Heart right ventricle (tissue), 16 donors: ENCODE measurements around the gene ARRDC5. TPM values are rescaled to one million over a fixed set of nuclear protein-coding genes. Genes with fewer than 3 reads are reported as not detected.
"Not testable (repeated sequence)": the region's sequence is repeated elsewhere in the genome, so short reads cannot be mapped to it uniquely, and the experiment has no call there.

Experiments
- ATAC-seq, 8 donors: fragments of 200-7000 bp; cut with Tn5 transposase; one replicate each; pipeline ENCODE4 v1.9.1; 2020; ENCODE audit warnings: mild to moderate bottlenecking in 8 of 8, moderate library complexity in 8 of 8, moderate number of reproducible peaks in 1 of 8
- DNase-seq, 2 donors: peaks; one replicate each; pipeline ENCODE4 v3.0.0-alpha.2; 2020
- H3K27ac ChIP-seq, 10 donors: fragments of 200-600 bp; sonication (generic) in 2 of 10; one replicate each; pipeline versions ENCODE4 v1.5.0 to v1.8.0; 2020 to 2022; ENCODE audit warnings: mild to moderate bottlenecking in 3 of 10
- H3K27me3 ChIP-seq, 7 donors: fragments of 200-600 bp; one replicate each; pipeline ENCODE4 v1.8.0; 2021 to 2022; ENCODE audit warnings: mild to moderate bottlenecking in 2 of 7
- H3K36me3 ChIP-seq, 9 donors: fragments of 200-600 bp; sonication (generic) in 1 of 9; one replicate each; pipeline versions ENCODE4 v1.5.0 to v1.8.0; 2020 to 2022; ENCODE audit warnings: mild to moderate bottlenecking in 2 of 9
- H3K4me1 ChIP-seq, 9 donors: fragments of 200-600 bp; sonication (generic) in 1 of 9; one replicate each; pipeline versions ENCODE4 v1.5.0 to v1.8.0; 2020 to 2022; ENCODE audit warnings: mild to moderate bottlenecking in 4 of 9
- H3K4me3 ChIP-seq, 10 donors: fragments of 200-600 bp; sonication (generic) in 2 of 10; one replicate each; pipeline versions ENCODE4 v1.5.0 to v1.8.0; 2020 to 2022; ENCODE audit warnings: mild to moderate bottlenecking in 7 of 10, moderate library complexity in 2 of 10
- H3K9me3 ChIP-seq, 11 donors: fragments of 200-600 bp in 10 of 11; sonication (generic) in 2 of 11; one replicate each; pipeline versions ENCODE4 v1.5.0 to v1.8.0; 2013 to 2022; ENCODE audit warnings: mild to moderate bottlenecking in 2 of 11, control low read depth in 1 of 11, moderate library complexity in 1 of 11
- WGBS, 2 donors: extraction: QIAGEN DNeasy Blood & Tissue Kit; methylation state at CpG; one replicate each; pipeline ENCODE4 v1.1.7; 2013; ENCODE audit warnings: inconsistent platforms in 1 of 2; 5-methylcytosine and 5-hydroxymethylcytosine counted together
- intact Hi-C, 10 donors: fragments of 100-400 bp; cut with DNase I; formaldehyde crosslinking; loops; one replicate each; pipeline versions ENCODE4 v1.11.1 to v1.14.2; 2022
- polyA plus RNA-seq, 2 donors: library from polyadenylated mRNA; stranded (reverse); fragments of 200-250 nt; gene quantifications; one replicate each; pipeline ENCODE4 v1.2.3, GENCODE V29; 2013
- total RNA-seq, 10 donors: library from RNA; stranded (reverse); fragmentation: NEBNext Ultra II Directional in 3 of 10; extraction: Animal tissue kit (Norgen Biotek cat#: 25700) in 3 of 10; gene quantifications; one replicate each; pipeline versions ENCODE4 v1.2.1 to v1.2.4, GENCODE V29; 2021 to 2023
- TF ChIP-seq, protein P1 (sequence below), 9 donors: fragments of 200-600 bp; sonication (generic) in 2 of 9; IDR thresholded peaks; one replicate each; pipeline versions ENCODE4 v1.5.0 to v1.8.0; 2021 to 2022; ENCODE audit warnings: antibody characterized with exemption in 9 of 9, mild to moderate bottlenecking in 5 of 9, moderate library complexity in 1 of 9
- donor health status: Arrhythmogenic right ventricular cardiomyopathy.
- donor health status: ischemic (EF 13 %, LVEDD 7.1; RV severe dilation, severe dysfunction).
- donor health status: healthy with polysubstance abuse.
- donor health status: DM: no; HTN: yes; CAD: no.
- donor health status: DM: no; HTN: no; CAD: no.
- donor health status: ischemic (EF 25% LVEDD 6.9; RV normal size, moderate dysfunction).
- donor health status: ischemic (EF 25% LVEDD 5.7; RV mildly dilated, moderate dysfunction).
- donor health status: healthy.
- donor health status: DM: yes; HTN: yes; CAD: no.
- donor health status: Ischemic cardiomyopathy.
- donor health status: ischemic (EF 35%, LVEDD 5.7; RV mildly dilated, moderate dysfunction).
- donor health status: nonischemic (EF 11% LVEDD 7.7; RV severe dilation, severe dysfunction).
- donor health status: DM: yes; HTN: yes; CAD: no.
- donor health status: PGD.
- donor health status: ischemic (EF 29% LVEDD 5.4; RV normal size, mild dysfunction).
- donor health status: nonischemic (EF 23%, LVEDD 6.1; RV moderate dilation, normal function).

ARRDC5 gene
- total and polyA plus RNA-seq, 12 donors, result 0.01 to 0.21 TPM; not detected in 10

DNA sequence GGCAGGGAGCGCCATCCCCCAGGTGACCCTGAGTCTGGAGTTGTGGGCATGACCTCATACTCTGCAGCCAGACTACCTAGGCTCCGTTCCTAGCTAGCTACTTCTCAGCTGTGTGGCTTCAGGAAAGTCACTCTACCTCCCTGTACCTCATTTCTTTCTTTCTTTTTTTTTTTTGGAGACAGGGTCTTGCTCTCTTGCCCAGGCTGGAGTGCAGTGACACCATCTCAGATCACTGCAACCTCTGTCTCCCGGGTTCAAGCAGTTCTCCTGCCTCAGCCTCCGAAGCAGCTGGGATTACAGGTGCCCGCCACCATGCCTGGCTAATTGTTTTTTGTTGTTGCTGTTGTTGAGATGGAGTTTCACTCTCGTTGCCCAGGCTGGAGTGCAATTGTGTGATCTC, 50.2 kb downstream of the ARRDC5 start:
- no peak overlapping the region for H3K27ac ChIP-seq
- peaks cover 0 to 100% (median 8%) of the 10 kb centered on the region in 9 donors for H3K36me3 ChIP-seq
- DNase-seq, result no peak
- intact Hi-C loops, result loop anchor here in 2 of 10 donors (2.0 to 5.0 kb wide), 2 partner anchors 42 to 45 kb away; no protein-coding TSS in a partner anchor
- H3K4me1 ChIP-seq, result peaks cover 0 to 3% (median 0%) of the 10 kb centered on the region in 9 donors
- H3K9me3 ChIP-seq, result no peaks in the 10 kb centered on the region
- TF ChIP-seq, protein P1, sequence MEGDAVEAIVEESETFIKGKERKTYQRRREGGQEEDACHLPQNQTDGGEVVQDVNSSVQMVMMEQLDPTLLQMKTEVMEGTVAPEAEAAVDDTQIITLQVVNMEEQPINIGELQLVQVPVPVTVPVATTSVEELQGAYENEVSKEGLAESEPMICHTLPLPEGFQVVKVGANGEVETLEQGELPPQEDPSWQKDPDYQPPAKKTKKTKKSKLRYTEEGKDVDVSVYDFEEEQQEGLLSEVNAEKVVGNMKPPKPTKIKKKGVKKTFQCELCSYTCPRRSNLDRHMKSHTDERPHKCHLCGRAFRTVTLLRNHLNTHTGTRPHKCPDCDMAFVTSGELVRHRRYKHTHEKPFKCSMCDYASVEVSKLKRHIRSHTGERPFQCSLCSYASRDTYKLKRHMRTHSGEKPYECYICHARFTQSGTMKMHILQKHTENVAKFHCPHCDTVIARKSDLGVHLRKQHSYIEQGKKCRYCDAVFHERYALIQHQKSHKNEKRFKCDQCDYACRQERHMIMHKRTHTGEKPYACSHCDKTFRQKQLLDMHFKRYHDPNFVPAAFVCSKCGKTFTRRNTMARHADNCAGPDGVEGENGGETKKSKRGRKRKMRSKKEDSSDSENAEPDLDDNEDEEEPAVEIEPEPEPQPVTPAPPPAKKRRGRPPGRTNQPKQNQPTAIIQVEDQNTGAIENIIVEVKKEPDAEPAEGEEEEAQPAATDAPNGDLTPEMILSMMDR (IDR thresholded peaks at IDR 0.05), result no peak
- peak in 2 of 8 donors; percentile 7 to 24 for ATAC-seq
- no peak overlapping the region for H3K4me3 ChIP-seq
- 91 to 94% methylated on average over 6 of the region's 6 CpGs for WGBS, 2 donors
- H3K27me3 ChIP-seq, result no peaks in the 10 kb centered on the region

DNA sequence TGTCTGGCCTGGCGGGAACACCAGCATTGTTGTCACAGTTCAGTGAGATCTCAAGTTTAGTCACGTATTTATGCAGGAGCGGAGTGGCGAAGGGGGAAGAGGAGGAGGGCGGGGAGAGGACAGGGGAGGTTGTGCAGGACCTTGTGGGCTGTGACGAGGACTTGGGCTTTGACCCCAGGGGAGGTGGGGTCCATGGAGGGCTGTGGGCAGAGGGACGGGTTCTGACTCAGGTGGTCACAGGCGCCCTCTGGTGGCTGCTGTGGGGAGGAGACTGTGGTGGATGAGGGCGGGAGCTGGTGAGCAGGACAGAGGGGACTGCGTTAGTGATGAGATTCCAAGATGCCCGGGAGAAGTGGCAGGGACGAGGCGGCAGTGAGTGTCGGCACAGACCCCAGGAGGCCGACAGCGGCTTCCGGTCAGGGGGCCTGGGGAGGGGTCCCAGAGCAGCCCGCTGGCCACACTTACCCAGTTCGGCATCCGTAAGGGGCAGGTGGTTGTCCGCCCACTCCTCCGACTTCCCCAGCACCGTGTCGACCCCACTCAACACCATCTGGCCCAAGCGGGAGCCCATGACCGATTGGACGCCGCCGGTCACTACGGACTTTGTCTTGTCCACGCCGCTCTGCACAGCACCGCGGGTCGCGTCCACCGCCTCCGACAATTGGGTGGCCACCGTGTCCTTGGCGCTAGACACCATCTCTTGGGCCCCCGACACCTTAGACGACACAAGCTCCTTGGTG, 51.0 kb downstream of the ARRDC5 start:
- intact Hi-C loops, result loop anchor here (1.0 to 5.0 kb wide), 5 partner anchors 40 to 44 kb away; no protein-coding TSS in a partner anchor
- ATAC-seq, result peak; percentile 66 to 91 (median 80)
- DNase-seq, result peak; percentile 70 to 81
- Histone ChIP-seq H3K36me3 (peaks cover 0 to 100% (median 8%) of the 10 kb centered on the region in 9 donors), H3K4me1 (peaks cover 0 to 3% (median 0%) of the 10 kb centered on the region in 9 donors), H3K4me3 (no peak overlapping the region), H3K27me3 (no peaks in the 10 kb centered on the region), H3K9me3 (no peaks in the 10 kb centered on the region), H3K27ac (no peak overlapping the region)
- TF ChIP-seq, protein P1 (IDR thresholded peaks at IDR 0.05), result peak; percentile 75 to 93 (median 86)
- WGBS, 2 donors, result 77 to 79% methylated on average over 42 of the region's 42 CpGs

DNA sequence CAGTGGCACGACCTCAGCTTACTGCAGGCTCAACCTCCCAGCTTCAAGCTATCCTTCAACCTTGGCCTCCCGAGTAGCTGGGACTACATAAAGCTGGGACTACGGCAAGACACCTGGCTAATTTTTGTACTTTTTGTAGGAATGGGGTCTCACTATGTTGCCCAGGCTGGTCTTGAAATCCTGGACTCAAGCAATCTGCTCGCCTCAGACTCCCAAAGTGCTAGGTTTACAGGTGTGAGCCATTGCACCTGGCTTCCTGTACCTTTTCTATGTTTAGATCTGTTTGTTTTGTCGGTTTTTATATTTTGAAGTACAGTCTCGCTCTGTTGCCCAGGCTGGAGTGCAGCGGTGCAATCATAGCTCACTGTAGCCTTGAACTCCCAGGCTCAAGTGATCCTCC, 53.7 kb downstream of the ARRDC5 start:
- no peak for DNase-seq
- intact Hi-C loops, result no loop called here
- no peaks in the 10 kb centered on the region for H3K4me1 ChIP-seq
- H3K9me3 ChIP-seq, result no peaks in the 10 kb centered on the region
- H3K36me3 ChIP-seq, result peaks cover 0 to 100% (median 11%) of the 10 kb centered on the region in 9 donors
- no peaks in the 10 kb centered on the region for H3K27me3 ChIP-seq
- 96% methylated on average over 7 of the region's 7 CpGs for whole genome bisulfite sequencing, 2 donors
- H3K27ac ChIP-seq, result no peak overlapping the region
- no peak for ATAC-seq
- H3K4me3 ChIP-seq, result no peak overlapping the region
- TF ChIP-seq, protein P1 (IDR thresholded peaks at IDR 0.05), result no peak

DNA sequence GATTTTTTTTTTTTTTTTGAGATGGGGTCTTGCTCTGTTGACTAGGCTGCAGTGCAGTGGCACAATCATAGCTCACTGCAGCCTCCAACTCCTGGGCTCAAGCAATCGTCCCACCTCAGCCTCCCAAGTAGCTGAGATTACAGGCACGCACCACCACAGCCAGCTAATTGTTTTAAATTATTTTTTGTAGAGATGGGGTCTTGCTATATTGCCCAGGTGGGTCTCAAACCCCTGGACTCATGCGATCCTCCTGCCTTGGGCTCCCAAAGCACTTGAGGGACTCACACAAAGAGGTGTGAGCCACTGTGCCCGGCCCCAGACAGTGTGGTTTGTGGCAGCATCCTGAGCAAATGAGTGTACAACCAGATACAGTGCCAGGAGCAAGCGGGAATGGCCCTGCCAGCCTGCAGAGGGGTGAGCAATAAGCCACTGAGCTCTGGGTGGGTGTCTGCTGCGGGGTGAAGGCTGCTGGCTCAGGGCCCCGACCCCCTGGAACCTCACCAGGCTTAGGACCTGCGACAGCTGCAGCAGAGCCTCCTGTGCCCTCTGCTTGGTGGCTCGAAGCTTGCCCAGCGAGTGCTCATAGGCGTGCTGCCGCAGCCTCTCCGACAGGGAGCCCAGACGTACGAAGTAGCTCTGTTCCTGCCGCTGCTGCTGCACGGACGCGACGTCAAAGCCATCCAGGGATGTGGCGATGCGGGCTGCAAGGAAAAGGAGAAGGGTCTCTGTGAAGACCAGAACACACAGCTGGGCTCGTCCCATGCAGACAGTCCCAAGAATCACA, 55.3 kb downstream of the ARRDC5 start:
- no peak for ATAC-seq

DNA sequence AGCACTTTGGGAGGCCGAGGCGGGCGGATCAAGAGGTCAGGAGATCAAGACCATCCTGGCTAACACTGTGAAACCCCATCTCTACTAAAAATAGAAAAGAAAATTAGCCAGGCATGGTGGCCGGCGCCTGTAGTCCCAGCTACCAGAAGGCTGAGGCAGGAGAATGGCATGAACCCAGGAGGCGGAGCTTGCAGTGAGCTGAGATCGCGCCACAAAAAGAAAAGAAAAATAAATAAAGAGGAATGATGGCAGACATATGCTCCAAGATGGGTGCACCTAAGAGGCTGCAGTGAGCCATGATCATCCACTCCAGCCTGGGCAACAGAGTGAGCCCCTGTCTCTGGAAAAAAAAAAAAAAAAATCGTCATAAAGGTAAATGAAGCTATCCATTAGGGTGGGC, 56.7 kb downstream of the ARRDC5 start:
- H3K27ac ChIP-seq, H3K4me3 ChIP-seq, ATAC-seq, H3K27me3 ChIP-seq, DNase-seq, intact Hi-C loops, H3K9me3 ChIP-seq, H3K4me1 ChIP-seq: not testable (repeated sequence)
- H3K36me3 ChIP-seq, result peaks cover 0 to 98% (median 11%) of the 10 kb centered on the region in 9 donors
- 70 to 74% methylated on average over 6 to 9 of the region's 9 CpGs for WGBS, 2 donors

More for the DNA sequence above, 55.3 kb downstream of the ARRDC5 start:
- DNase-seq, result no peak
- intact Hi-C loops, result no loop called here
- H3K36me3 ChIP-seq, result peaks cover 0 to 100% (median 11%) of the 10 kb centered on the region in 9 donors
- H3K9me3 ChIP-seq, result no peaks in the 10 kb centered on the region
- no peaks in the 10 kb centered on the region for H3K4me1 ChIP-seq
- WGBS, 2 donors, result 94 to 97% methylated on average over 23 of the region's 23 CpGs
- H3K27me3 ChIP-seq, result no peaks in the 10 kb centered on the region
- H3K27ac ChIP-seq, result no peak overlapping the region
- H3K4me3 ChIP-seq, result no peak overlapping the region
- TF ChIP-seq, protein P1 (IDR thresholded peaks at IDR 0.05), result no peak
